Body of pancreas (tissue), 4 donors: ENCODE data around the gene TMUB1. TPM values are rescaled to one million over a fixed set of nuclear protein-coding genes. Genes with fewer than 3 reads are reported as not detected.
A peak's percentile ranks its signal among the peaks of the same experiment; 100 is the strongest.

Experiments
- ATAC-seq: fragments of 150-250 bp; one replicate; pipeline ENCODE4 v1.9.1; 2016
- DNase-seq, 4 donors: peaks; one replicate each; pipeline ENCODE4 v3.0.0-alpha.2; 2019
- H3K27ac ChIP-seq, 4 donors: fragments of 200-600 bp; sonication (generic); 1 replicate in 3 of 4; 2 replicates in 1 of 4; pipeline versions ENCODE4 v1.5.1 to v1.6.1; 2016 to 2019; ENCODE audit warnings: mild to moderate bottlenecking in 1 of 4, mixed read lengths in 1 of 4, moderate library complexity in 1 of 4
- H3K27me3 ChIP-seq, 2 donors: fragments of 200-600 bp; sonication (generic); one replicate each; pipeline ENCODE4 v1.6.0; 2016; ENCODE audit warnings: mild to moderate bottlenecking in 1 of 2
- H3K36me3 ChIP-seq, 2 donors: fragments of 200-600 bp; sonication (generic); replicated peaks in 1 of 2; 2 replicates each; pipeline ENCODE4 v1.5.1; 2016; ENCODE audit warnings: low read depth in 2 of 2; ENCODE audit not compliant: insufficient read depth in 1 of 2
- H3K4me1 ChIP-seq: fragments of 200-600 bp; sonication (generic); one replicate; pipeline ENCODE4 v1.6.0; 2016
- H3K4me3 ChIP-seq, 2 donors: fragments of 200-600 bp; sonication (generic); 1 replicate in 1 of 2; 2 replicates in 1 of 2; pipeline ENCODE4 v1.5.1; 2016 to 2019
- H3K9me3 ChIP-seq, 3 donors: fragments of 200-600 bp; sonication (generic); 1 replicate in 2 of 3; 2 replicates in 1 of 3; pipeline ENCODE4 v1.5.1; 2016
- CTCF ChIP-seq, 7 experiments: fragments of 450-650 bp in 4 of 7; fragments of 200-600 bp in 3 of 7; sonication (generic) in 3 of 7; IDR thresholded peaks; one replicate each; pipeline ENCODE4 v1.5.1; 2016 to 2019; ENCODE audit warnings: antibody characterized with exemption in 7 of 7
- POLR2A ChIP-seq, 3 donors: fragments of 450-650 bp; IDR thresholded peaks; one replicate each; pipeline ENCODE4 v1.6.1; 2016; ENCODE audit warnings: antibody characterized with exemption in 3 of 3, mild to moderate bottlenecking in 2 of 3
- WGBS, 2 donors: methylation state at CpG; one replicate each; pipeline ENCODE4 v1.1.5; 2017; 5-methylcytosine and 5-hydroxymethylcytosine counted together
- intact Hi-C: fragments of 100-400 bp; cut with DNase I; formaldehyde crosslinking; loops from one replicate; pipeline ENCODE4 v1.15.1; 2023
- total RNA-seq, 2 donors: library from RNA; depleted of rRNA; stranded (reverse); fragments of >200 nt; gene quantifications; one replicate each; pipeline ENCODE4 v1.1.0, GENCODE V29; 2016

Gene TMUB1
- total RNA-seq, 2 donors from 2014 or later, result 34.9 to 54.2 TPM

GRCh38 chr7:151091988-151092387 lies 8.7 kb upstream of the TMUB1 start:
- no peak for DNase-seq
- Histone ChIP-seq H3K4me3 (no peak overlapping the region), H3K9me3 (no peaks in the 10 kb centered on the region), H3K27me3 (no peaks in the 10 kb centered on the region), H3K4me1 (peaks cover 43% of the 10 kb centered on the region), H3K27ac (no peak overlapping the region), H3K36me3 (no peaks in the 10 kb centered on the region)
- WGBS, 2 donors, result 81 to 87% methylated on average over 14 of the region's 14 CpGs
- ATAC-seq, result no peak
- intact Hi-C loops, result no loop called here
- TF ChIP-seq POLR2A (IDR thresholded peaks at IDR 0.05), result no peak
- no peak for TF ChIP-seq CTCF (IDR thresholded peaks at IDR 0.05)

- Histone ChIP-seq H3K27ac (no peak overlapping the region), H3K4me3 (no peak overlapping the region), H3K9me3 (no peaks in the 10 kb centered on the region), H3K4me1 (peaks cover 43% of the 10 kb centered on the region), H3K36me3 (no peaks in the 10 kb centered on the region), H3K27me3 (no peaks in the 10 kb centered on the region)
- TF ChIP-seq CTCF (IDR thresholded peaks at IDR 0.05) (peak; percentile 37 to 61 (median 47)), POLR2A (IDR thresholded peaks at IDR 0.05) (no peak)
- WGBS, 2 donors, result 30 to 46% methylated on average over 5 to 6 of the region's 6 CpGs
- intact Hi-C loops, result no loop called here
- DNase-seq (peak; percentile 52 to 72 (median 62)), ATAC-seq (no peak)
Observed at GRCh38 chr7:151091431-151091830, 8.1 kb upstream of the TMUB1 start.

GRCh38 chr7:151091003-151091402 lies 7.7 kb upstream of the TMUB1 start:
- Histone ChIP-seq H3K9me3 (no peaks in the 10 kb centered on the region), H3K27ac (no peak overlapping the region), H3K27me3 (no peaks in the 10 kb centered on the region), H3K36me3 (no peaks in the 10 kb centered on the region), H3K4me1 (peaks cover 43% of the 10 kb centered on the region), H3K4me3 (no peak overlapping the region)
- DNase-seq (no peak), ATAC-seq (no peak)
- 80 to 82% methylated on average over 7 of the region's 7 CpGs for WGBS, 2 donors
- TF ChIP-seq POLR2A (IDR thresholded peaks at IDR 0.05) (no peak), CTCF (IDR thresholded peaks at IDR 0.05) (no peak)
- intact Hi-C loops, result no loop called here

GRCh38 chr7:151089893-151090730 lies 6.8 kb upstream of the TMUB1 start:
- TF ChIP-seq CTCF (IDR thresholded peaks at IDR 0.05) (no peak), POLR2A (IDR thresholded peaks at IDR 0.05) (no peak)
- H3K36me3 ChIP-seq, result no peaks in the 10 kb centered on the region
- no peak for ATAC-seq
- no peaks in the 10 kb centered on the region for H3K27me3 ChIP-seq
- no peaks in the 10 kb centered on the region for H3K9me3 ChIP-seq
- DNase-seq, result peak in 3 of 4 donors; percentile 47 to 56 (median 55)
- no peak overlapping the region for H3K4me3 ChIP-seq
- intact Hi-C loops, result no loop called here
- H3K27ac ChIP-seq, result peak overlapping the region; percentile 84 to 89 (median 88)
- peaks cover 51% of the 10 kb centered on the region for H3K4me1 ChIP-seq
- 50 to 61% methylated on average over 20 to 21 of the region's 22 CpGs for WGBS, 2 donors
